Lower lobe of right lung (tissue), 2 donors: ENCODE data around the gene ISG20. TPM values are rescaled to one million over a fixed set of nuclear protein-coding genes. Genes with fewer than 3 reads are reported as not detected.
A peak's percentile ranks its signal among the peaks of the same experiment; 100 is the strongest.

Experiments used
- ATAC-seq, 2 donors: fragments of 200-7000 bp; cut with Tn5 transposase; one replicate each; pipeline ENCODE4 v1.9.1; 2020 to 2022; ENCODE audit warnings: mild to moderate bottlenecking in 2 of 2, moderate library complexity in 2 of 2
- DNase-seq: peaks from one replicate; pipeline ENCODE4 v3.0.0-alpha.2; 2020
- H3K27ac ChIP-seq: fragments of 200-600 bp; one replicate; pipeline ENCODE4 v1.8.0; 2022
- H3K27me3 ChIP-seq: fragments of 200-600 bp; one replicate; pipeline ENCODE4 v1.8.0; 2022; ENCODE audit warnings: low read depth
- H3K36me3 ChIP-seq: fragments of 200-600 bp; one replicate; pipeline ENCODE4 v1.8.0; 2022; ENCODE audit warnings: mild to moderate bottlenecking
- H3K4me1 ChIP-seq: fragments of 200-600 bp; one replicate; pipeline ENCODE4 v1.8.0; 2022
- H3K4me3 ChIP-seq: fragments of 200-600 bp; one replicate; pipeline ENCODE4 v1.8.0; 2022; ENCODE audit warnings: mild to moderate bottlenecking
- H3K9me3 ChIP-seq: fragments of 200-600 bp; one replicate; pipeline ENCODE4 v1.8.0; 2022
- CTCF ChIP-seq: fragments of 200-600 bp; IDR thresholded peaks from one replicate; pipeline ENCODE4 v1.8.0; 2022; ENCODE audit warnings: antibody characterized with exemption, mild to moderate bottlenecking
- intact Hi-C: fragments of 100-400 bp; cut with DNase I; formaldehyde crosslinking; loops from one replicate; pipeline ENCODE4 v1.11.0; 2022
- total RNA-seq: library from RNA; stranded (reverse); fragmentation: NEBNext Ultra II Directional; extraction: Animal tissue kit (Norgen Biotek cat#: 25700); gene quantifications from one replicate; pipeline ENCODE4 v1.2.1, GENCODE V29; 2021
- donor health status: DM: no; HTN: yes; CAD: no; lungs with severe emphysema.

Gene ISG20
- total RNA-seq, 1 donor from 2014 or later = 32.0 TPM

- ATAC-seq = no peak
- TF ChIP-seq CTCF = no peak
- Histone ChIP-seq H3K36me3 (peaks cover 6% of the 10 kb centered on the region), H3K27me3 (no peaks in the 10 kb centered on the region), H3K9me3 (no peaks in the 10 kb centered on the region), H3K27ac (no peak overlapping the region), H3K4me1 (peaks cover 55% of the 10 kb centered on the region), H3K4me3 (no peak overlapping the region)
- no peak for DNase-seq
- intact Hi-C loops = no loop called here
These were observed 5.9 kb downstream of the ISG20 start for GRCh38 chr15:88644741-88645140.

DNA sequence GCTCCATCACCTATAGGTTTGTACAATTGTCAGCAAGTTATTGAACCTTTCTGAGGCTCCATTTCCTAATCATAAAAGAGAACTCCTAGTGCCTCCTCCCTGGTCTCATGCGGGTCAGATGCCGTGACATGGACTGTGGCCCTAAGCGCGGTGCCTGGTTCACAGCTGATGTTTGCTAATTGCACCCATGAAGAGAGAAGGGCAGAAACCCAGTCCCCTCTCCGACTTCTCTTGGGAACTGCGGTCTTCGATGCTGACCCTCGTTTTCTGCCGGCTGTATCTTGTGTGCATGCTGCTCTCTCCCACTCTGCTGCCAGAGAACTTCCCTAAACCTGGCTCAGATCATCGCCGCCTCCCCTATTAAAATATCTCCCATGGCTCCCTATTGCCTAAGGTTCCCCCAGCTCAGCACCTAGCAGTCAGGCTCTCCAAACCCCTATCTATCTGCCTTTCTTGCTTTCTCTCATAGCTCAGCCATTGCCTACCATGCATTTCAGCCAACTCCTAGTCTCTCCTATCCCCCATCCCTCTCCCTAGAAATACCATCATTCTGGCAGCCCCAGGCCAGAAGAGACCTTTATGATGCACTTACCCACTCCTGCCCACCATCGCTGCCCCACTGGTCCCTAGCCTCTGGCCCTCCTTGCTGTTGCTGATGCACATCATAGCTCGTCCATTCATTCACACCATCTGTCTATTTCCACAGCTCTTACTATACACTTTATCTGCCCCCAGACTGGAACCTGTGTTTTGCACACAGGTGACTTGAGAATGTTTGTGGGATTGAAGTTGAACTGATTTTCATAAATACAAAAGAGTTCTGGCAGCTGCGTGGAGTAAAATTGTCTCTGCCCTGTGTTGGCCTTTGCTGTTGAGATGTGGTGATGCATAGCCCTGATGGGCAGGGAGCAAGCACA, 6.6 kb downstream of the ISG20 start:
- intact Hi-C loops = no loop called here
- peaks cover 55% of the 10 kb centered on the region for H3K4me1 ChIP-seq

GRCh38 chr15:88646088-88646405, 7.2 kb downstream of the ISG20 start:
- TF ChIP-seq CTCF = no peak
- intact Hi-C loops = no loop called here
- no peaks in the 10 kb centered on the region for H3K9me3 ChIP-seq
- DNase-seq (no peak), ATAC-seq (no peak)
- peaks cover 6% of the 10 kb centered on the region for H3K36me3 ChIP-seq
- H3K4me1 ChIP-seq = peaks cover 50% of the 10 kb centered on the region
- H3K27ac ChIP-seq = no peak overlapping the region
- no peak overlapping the region for H3K4me3 ChIP-seq
- H3K27me3 ChIP-seq = no peaks in the 10 kb centered on the region

More for the DNA sequence above, 6.6 kb downstream of the ISG20 start:
- Histone ChIP-seq H3K9me3 (no peaks in the 10 kb centered on the region), H3K4me3 (no peak overlapping the region), H3K36me3 (peaks cover 10% of the 10 kb centered on the region), H3K27ac (no peak overlapping the region), H3K27me3 (no peaks in the 10 kb centered on the region)
- no peak for DNase-seq
- no peak for ATAC-seq
- no peak for TF ChIP-seq CTCF

DNA sequence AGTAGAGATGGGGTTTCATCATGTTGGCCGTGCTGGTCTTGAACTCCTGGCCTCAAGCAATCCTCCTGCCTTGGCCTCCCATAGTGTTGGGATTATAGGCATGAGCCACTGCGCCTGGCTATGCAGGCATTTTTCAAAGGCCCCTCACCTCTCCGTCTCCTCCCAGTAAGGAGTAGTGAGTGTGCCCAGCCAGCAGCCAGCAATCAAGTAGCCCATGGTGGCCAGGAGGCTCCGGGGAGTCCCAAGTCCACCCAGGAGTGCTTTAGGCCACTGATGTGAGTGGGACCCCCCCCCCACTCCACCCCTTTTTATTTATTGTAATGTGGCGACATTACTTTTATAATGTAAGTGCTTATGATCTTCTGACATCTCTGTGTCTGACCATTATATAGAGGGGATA, 8.1 kb downstream of the ISG20 start:
- DNase-seq = no peak
- Histone ChIP-seq H3K4me3 (no peak overlapping the region), H3K27me3 (no peaks in the 10 kb centered on the region), H3K4me1 (peaks cover 41% of the 10 kb centered on the region), H3K27ac (no peak overlapping the region), H3K36me3 (peaks cover 6% of the 10 kb centered on the region), H3K9me3 (no peaks in the 10 kb centered on the region)
- ATAC-seq = no peak
- intact Hi-C loops = no loop called here
- no peak for TF ChIP-seq CTCF

- ATAC-seq = peak; percentile 39 to 44
- H3K27ac ChIP-seq = no peak overlapping the region
- TF ChIP-seq CTCF = no peak
These were observed 8.7 kb downstream of the ISG20 start for GRCh38 chr15:88647351-88648105.

More at GRCh38 chr15:88647351-88648105, 8.7 kb downstream of the ISG20 start:
- intact Hi-C loops = no loop called here
- no peaks in the 10 kb centered on the region for H3K27me3 ChIP-seq
- H3K36me3 ChIP-seq = peaks cover 6% of the 10 kb centered on the region
- H3K4me3 ChIP-seq = no peak overlapping the region
- no peak for DNase-seq
- H3K9me3 ChIP-seq = no peaks in the 10 kb centered on the region
- peaks cover 36% of the 10 kb centered on the region for H3K4me1 ChIP-seq
